Natural killer cell (primary cell): ENCODE results near the gene CBLB. TPM values are rescaled to one million over a fixed set of nuclear protein-coding genes. Genes with fewer than 3 reads are reported as not detected.
A peak's percentile ranks its signal among the peaks of the same experiment; 100 is the strongest.

Experiments
- ATAC-seq, 3 donors: fragments of 150-1000 bp in 2 of 3; fragments of 200-7000 bp in 1 of 3; cut with Tn5 transposase; 1 replicate in 1 of 3; 2 replicates in 2 of 3; pipeline ENCODE4 v1.10.0; 2021; ENCODE audit warnings: mild to moderate bottlenecking in 2 of 3, moderate library complexity in 2 of 3
- DNase-seq, 2 donors: peaks; one replicate each; pipeline versions ENCODE4 v3.0.0 to v3.0.0-alpha.2; 2013 to 2021; ENCODE audit warnings: mixed read lengths in 1 of 2
- H3K27ac ChIP-seq: one replicate; pipeline ENCODE4 v1.5.1; 2013; ENCODE audit warnings: mild to moderate bottlenecking, low read length
- H3K27me3 ChIP-seq: one replicate; pipeline ENCODE4 v1.6.1; 2013; ENCODE audit warnings: low read length; ENCODE audit not compliant: control insufficient read depth, insufficient read depth
- H3K36me3 ChIP-seq: one replicate; pipeline ENCODE4 v1.6.1; 2013; ENCODE audit warnings: low read length; ENCODE audit not compliant: control insufficient read depth, insufficient read depth
- H3K4me1 ChIP-seq: one replicate; pipeline ENCODE4 v1.6.1; 2013; ENCODE audit warnings: low read length; ENCODE audit not compliant: control insufficient read depth, insufficient read depth
- H3K4me3 ChIP-seq: one replicate; pipeline ENCODE4 v1.5.1; 2013; ENCODE audit warnings: low read length
- H3K9me3 ChIP-seq: one replicate; pipeline ENCODE4 v1.6.1; 2013; ENCODE audit warnings: low read length; ENCODE audit not compliant: control insufficient read depth, insufficient read depth
- H3K27ac Mint-ChIP-seq, 2 donors: one replicate each; pipeline ENCODE4 v1.8.0; 2022; ENCODE audit warnings: mild to moderate bottlenecking in 2 of 2, mixed read lengths in 2 of 2, moderate library complexity in 1 of 2
- H3K27me3 Mint-ChIP-seq, 2 donors: one replicate each; pipeline ENCODE4 v1.8.0; 2022; ENCODE audit warnings: low read depth in 2 of 2, mixed read lengths in 2 of 2
- H3K36me3 Mint-ChIP-seq: one replicate; pipeline ENCODE4 v1.8.0; 2022; ENCODE audit warnings: mixed read lengths
- H3K4me1 Mint-ChIP-seq, 2 donors: one replicate each; pipeline ENCODE4 v1.8.0; 2022; ENCODE audit warnings: mixed read lengths in 2 of 2
- H3K4me3 Mint-ChIP-seq: one replicate; pipeline ENCODE4 v1.8.0; 2022; ENCODE audit warnings: mild to moderate bottlenecking, moderate library complexity, mixed read lengths
- H3K9me3 Mint-ChIP-seq, 2 donors: one replicate each; pipeline ENCODE4 v1.8.0; 2022; ENCODE audit warnings: mixed read lengths in 2 of 2
- CTCF ChIP-seq: fragments of 200-600 bp; IDR thresholded peaks from one replicate; pipeline ENCODE4 v1.8.0; 2022; ENCODE audit warnings: antibody characterized with exemption
- WGBS: methylation state at CpG from one replicate; pipeline ENCODE4 v1.1.7; 2013; ENCODE audit warnings: missing lambda C conversion rate; ENCODE audit not compliant: insufficient coverage; 5-methylcytosine and 5-hydroxymethylcytosine counted together
- intact Hi-C: fragments of 100-400 bp; cut with micrococcal nuclease; formaldehyde crosslinking; loops from one replicate; pipeline ENCODE4 v1.14.2; 2022
- total RNA-seq, 4 donors: library from RNA; stranded (reverse); fragments of 120-200 nt in 1 of 4; gene quantifications; one replicate each; pipeline versions ENCODE4 v1.2.3 to v1.2.4, GENCODE V29; 2013 to 2022

CBLB gene
- 100 to 1,000 TPM; 180 to 287 (median 230) TPM for total RNA-seq
- 249 TPM for total RNA-seq (2013)

GRCh38 chr3:105868742-105869530, at the start of gene CBLB:
TSS of gene CBLB (minus strand) at chr3:105869012. CDS start at chr3:105867577, 1,435 bp downstream.
- Histone ChIP-seq H3K36me3 (peaks cover 16% of the 10 kb centered on the region), H3K4me3 (peak within 1 kb of the TSS; percentile 99), H3K27me3 (no peaks in the 10 kb centered on the region), H3K4me1 (peaks cover 3% of the 10 kb centered on the region), H3K27ac (peak within 1 kb of the TSS; percentile 91), H3K9me3 (no peaks in the 10 kb centered on the region)
- H3K4me3 Mint-ChIP-seq: peak within 1 kb of the TSS; percentile 100
- peak; percentile 83 to 97 (median 90) for ATAC-seq
- intact Hi-C loops: loop anchor here (2.0 to 10.0 kb wide), 5 partner anchors 24 to 466 kb away; no protein-coding TSS in a partner anchor
- peak; percentile 84 to 93 for DNase-seq
- H3K4me1 Mint-ChIP-seq: peaks cover 59 to 62% of the 10 kb centered on the region in 2 donors
- 0% methylated on average over 68 of the region's 68 CpGs for WGBS
- peaks cover 8% of the 10 kb centered on the region for H3K36me3 Mint-ChIP-seq
- H3K9me3 Mint-ChIP-seq: no peaks in the 10 kb centered on the region
- H3K27ac Mint-ChIP-seq: peak within 1 kb of the TSS; percentile 95 to 97
- no peaks in the 10 kb centered on the region for H3K27me3 Mint-ChIP-seq
- TF ChIP-seq CTCF: no peak

GRCh38 chr3:105916767-105917166, 48.0 kb upstream of the CBLB start:
- H3K4me3 ChIP-seq: no peak overlapping the region
- Mint-ChIP-seq H3K36me3 (peaks cover 27% of the 10 kb centered on the region), H3K27me3 (no peaks in the 10 kb centered on the region), H3K4me3 (no peak overlapping the region), H3K27ac (no peak overlapping the region), H3K9me3 (peaks cover 3 to 17% of the 10 kb centered on the region in 2 donors), H3K4me1 (peaks cover 11 to 19% of the 10 kb centered on the region in 2 donors)
- H3K4me1 ChIP-seq: no peaks in the 10 kb centered on the region
- WGBS: 100% methylated on average over 1 of the region's 2 CpGs
- H3K27me3 ChIP-seq: no peaks in the 10 kb centered on the region
- H3K27ac ChIP-seq: no peak overlapping the region
- intact Hi-C loops: no loop called here
- no peak for DNase-seq
- H3K9me3 ChIP-seq: peaks cover 4% of the 10 kb centered on the region
- H3K36me3 ChIP-seq: no peaks in the 10 kb centered on the region
- no peak for TF ChIP-seq CTCF
- ATAC-seq: no peak

- H3K4me1 Mint-ChIP-seq: peaks cover 11 to 15% of the 10 kb centered on the region in 2 donors
- peaks cover 3 to 14% of the 10 kb centered on the region in 2 donors for H3K9me3 Mint-ChIP-seq
- no peak for TF ChIP-seq CTCF
- H3K9me3 ChIP-seq: no peaks in the 10 kb centered on the region
- H3K27me3 Mint-ChIP-seq: no peaks in the 10 kb centered on the region
- H3K36me3 Mint-ChIP-seq: peaks cover 19% of the 10 kb centered on the region
- H3K4me3 ChIP-seq: no peak overlapping the region
- no peaks in the 10 kb centered on the region for H3K4me1 ChIP-seq
- no peaks in the 10 kb centered on the region for H3K36me3 ChIP-seq
- H3K27me3 ChIP-seq: no peaks in the 10 kb centered on the region
- ATAC-seq: no peak
- intact Hi-C loops: no loop called here
- no peak overlapping the region for H3K27ac ChIP-seq
- no peak overlapping the region for H3K27ac Mint-ChIP-seq
- H3K4me3 Mint-ChIP-seq: no peak overlapping the region
- DNase-seq: no peak
- WGBS: 100% methylated on average over 1 of the region's 2 CpGs
Measured at GRCh38 chr3:105915524-105915923, 46.7 kb upstream of the CBLB start.
